CD4-positive, CD25-positive, alpha-beta regulatory T cell (primary cell): Measurements from ENCODE around the gene PAGR1. TPM values are rescaled to one million over a fixed set of nuclear protein-coding genes. Genes with fewer than 3 reads are reported as not detected.
A peak's percentile ranks its signal among the peaks of the same experiment; 100 is the strongest.

Experiments
- ATAC-seq, 2 donors: fragments of 150-1000 bp; cut with Tn5 transposase; one replicate each; pipeline ENCODE4 v1.10.0; 2021; ENCODE audit warnings: low read depth in 2 of 2, moderate number of reproducible peaks in 2 of 2, moderate library complexity in 1 of 2
- DNase-seq, 3 donors: peaks; one replicate each; pipeline versions ENCODE4 v3.0.0 to v3.0.0-alpha.2; 2012 to 2022; ENCODE audit warnings: mixed read lengths in 1 of 3
- H3K27ac ChIP-seq: one replicate; pipeline ENCODE4 v1.7.0; 2013; ENCODE audit warnings: mild to moderate bottlenecking, low read length; ENCODE audit not compliant: insufficient read depth, poor library complexity, severe bottlenecking
- H3K27me3 ChIP-seq: one replicate; pipeline ENCODE4 v1.7.0; 2013; ENCODE audit warnings: low read length; ENCODE audit not compliant: control insufficient read depth, insufficient read depth
- H3K36me3 ChIP-seq: one replicate; pipeline ENCODE4 v1.7.0; 2013; ENCODE audit warnings: mild to moderate bottlenecking, low read length, moderate library complexity; ENCODE audit not compliant: control insufficient read depth, insufficient read depth
- H3K4me1 ChIP-seq: 2 replicates; pipeline ENCODE4 v1.7.0; 2013; ENCODE audit warnings: mild to moderate bottlenecking, low read length; ENCODE audit not compliant: insufficient read depth, control insufficient read depth, poor library complexity, severe bottlenecking
- H3K4me3 ChIP-seq: one replicate; pipeline ENCODE4 v1.7.0; 2013; ENCODE audit warnings: low read depth, mild to moderate bottlenecking, low read length, moderate library complexity
- H3K9me3 ChIP-seq, 2 experiments: 1 replicate in 1 of 2; 2 replicates in 1 of 2; pipeline ENCODE4 v1.7.0; 2013; ENCODE audit warnings: low read length in 2 of 2, mild to moderate bottlenecking in 1 of 2, moderate library complexity in 1 of 2; ENCODE audit not compliant: control insufficient read depth in 2 of 2
- H3K27ac Mint-ChIP-seq, 3 donors: one replicate each; pipeline ENCODE4 v1.8.0; 2020 to 2022; ENCODE audit warnings: mild to moderate bottlenecking in 3 of 3, mixed read lengths in 3 of 3, moderate library complexity in 2 of 3
- H3K27me3 Mint-ChIP-seq: one replicate; pipeline ENCODE4 v1.8.0; 2022; ENCODE audit warnings: mild to moderate bottlenecking, mixed read lengths
- H3K36me3 Mint-ChIP-seq: one replicate; pipeline ENCODE4 v1.8.0; 2020; ENCODE audit warnings: mixed read lengths
- H3K4me1 Mint-ChIP-seq, 4 donors: one replicate each; pipeline ENCODE4 v1.8.0; 2020 to 2022; ENCODE audit warnings: mixed read lengths in 4 of 4, mild to moderate bottlenecking in 1 of 4
- H3K4me3 Mint-ChIP-seq, 4 donors: one replicate each; pipeline ENCODE4 v1.8.0; 2020 to 2022; ENCODE audit warnings: mild to moderate bottlenecking in 4 of 4, mixed read lengths in 4 of 4, moderate library complexity in 3 of 4
- H3K9me3 Mint-ChIP-seq, 7 donors: one replicate each; pipeline ENCODE4 v1.8.0; 2020 to 2022; ENCODE audit warnings: mixed read lengths in 7 of 7, mild to moderate bottlenecking in 3 of 7, moderate library complexity in 2 of 7
- polyA plus RNA-seq, 4 donors: library from polyadenylated mRNA; unstranded; fragments of 300-500 nt; fragmentation: Illumina TruSeq; gene quantifications; one replicate each; pipeline ENCODE4 v1.2.3, GENCODE V29; 2021
- total RNA-seq: library from RNA; stranded (reverse); gene quantifications from one replicate; pipeline ENCODE4 v1.2.3, GENCODE V29; 2022

The PAGR1 gene
- total and polyA plus RNA-seq, 5 donors from 2014 or later, result 15.6 to 48.8 (median 44.9) TPM

GRCh38 chr16:29811896-29812665 is 3.9 kb upstream of the PAGR1 start, which contains the start of gene PRRT2:
TSS of gene PRRT2 (plus strand) at chr16:29812193. CDS start at chr16:29813055, 862 bp downstream.
- Histone ChIP-seq H3K4me1 (peaks cover 75% of the 10 kb centered on the region), H3K27me3 (no peaks in the 10 kb centered on the region), H3K36me3 (peaks cover 4% of the 10 kb centered on the region), H3K4me3 (peak within 1 kb of the TSS; percentile 65), H3K27ac (peak within 1 kb of the TSS; percentile 90), H3K9me3 (no peaks in the 10 kb centered on the region)
- peaks cover 23% of the 10 kb centered on the region for H3K27me3 Mint-ChIP-seq
- H3K27ac Mint-ChIP-seq, result peak within 1 kb of the TSS; percentile 82 to 92 (median 87)
- peaks cover 5 to 75% (median 40%) of the 10 kb centered on the region in 4 donors for H3K4me1 Mint-ChIP-seq
- H3K4me3 Mint-ChIP-seq, result peak within 1 kb of the TSS; percentile 89 to 96 (median 90)
- DNase-seq (peak in 2 of 3 donors; percentile 31 to 59), ATAC-seq (no peak)
- peaks cover 0 to 2% (median 0%) of the 10 kb centered on the region in 7 donors for H3K9me3 Mint-ChIP-seq
- H3K36me3 Mint-ChIP-seq, result peaks cover 4% of the 10 kb centered on the region

GRCh38 chr16:29812754-29813643 is 3.0 kb upstream of the PAGR1 start:
- Mint-ChIP-seq H3K9me3 (peaks cover 0 to 2% (median 0%) of the 10 kb centered on the region in 7 donors), H3K4me1 (peaks cover 5 to 76% (median 39%) of the 10 kb centered on the region in 4 donors), H3K36me3 (peaks cover 5% of the 10 kb centered on the region), H3K27ac (peak overlapping the region in 1 of 3 donors; percentile 15), H3K27me3 (peaks cover 18% of the 10 kb centered on the region), H3K4me3 (peak overlapping the region; percentile 63 to 91 (median 76))
- H3K4me1 ChIP-seq, result peaks cover 74% of the 10 kb centered on the region
- no peaks in the 10 kb centered on the region for H3K9me3 ChIP-seq
- no peaks in the 10 kb centered on the region for H3K27me3 ChIP-seq
- H3K4me3 ChIP-seq, result no peak overlapping the region
- peaks cover 5% of the 10 kb centered on the region for H3K36me3 ChIP-seq
- ATAC-seq, result no peak
- no peak overlapping the region for H3K27ac ChIP-seq
- no peak for DNase-seq

- Mint-ChIP-seq H3K9me3 (peaks cover 0 to 2% (median 0%) of the 10 kb centered on the region in 7 donors), H3K36me3 (peaks cover 6% of the 10 kb centered on the region), H3K27me3 (peaks cover 16% of the 10 kb centered on the region), H3K4me3 (peak overlapping the region; percentile 20 to 98 (median 66)), H3K4me1 (peaks cover 5 to 76% (median 40%) of the 10 kb centered on the region in 4 donors), H3K27ac (peak overlapping the region; percentile 25 to 69 (median 66))
- DNase-seq (no peak), ATAC-seq (no peak)
- Histone ChIP-seq H3K36me3 (peaks cover 11% of the 10 kb centered on the region), H3K9me3 (no peaks in the 10 kb centered on the region), H3K27me3 (no peaks in the 10 kb centered on the region), H3K4me3 (no peak overlapping the region), H3K4me1 (peaks cover 72% of the 10 kb centered on the region), H3K27ac (no peak overlapping the region)
Measured at GRCh38 chr16:29813644-29814562, 2.0 kb upstream of the PAGR1 start.

DNA sequence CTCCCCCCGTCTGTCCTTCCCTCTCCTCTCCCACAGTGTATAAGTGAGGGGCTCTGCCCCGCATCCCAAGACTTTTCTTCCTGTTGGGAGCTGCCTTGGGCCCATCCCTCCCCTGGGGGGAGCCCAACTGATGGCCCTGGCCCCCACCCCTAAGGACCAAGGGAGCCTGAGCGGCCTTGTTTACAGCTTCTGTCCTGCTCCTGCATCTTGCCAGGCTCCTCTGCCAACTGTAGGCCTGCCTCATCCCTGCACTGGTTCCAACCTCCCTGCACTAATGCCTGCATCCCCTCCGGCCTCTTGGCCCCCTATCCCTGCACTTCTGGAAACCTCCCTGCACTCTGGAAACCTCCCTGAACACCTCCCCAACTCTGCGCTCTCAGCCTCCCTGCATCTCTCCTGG is 1.4 kb upstream of the PAGR1 start:
- peak overlapping the region; percentile 18 to 97 (median 82) for H3K27ac Mint-ChIP-seq
- Histone ChIP-seq H3K27ac (no peak overlapping the region), H3K9me3 (no peaks in the 10 kb centered on the region), H3K4me1 (peaks cover 68% of the 10 kb centered on the region), H3K4me3 (peak overlapping the region; percentile 68), H3K27me3 (no peaks in the 10 kb centered on the region), H3K36me3 (peaks cover 15% of the 10 kb centered on the region)
- peak overlapping the region; percentile 82 to 98 (median 95) for H3K4me3 Mint-ChIP-seq
- DNase-seq (no peak), ATAC-seq (no peak)
- peaks cover 6% of the 10 kb centered on the region for H3K36me3 Mint-ChIP-seq
- peaks cover 0 to 2% (median 0%) of the 10 kb centered on the region in 7 donors for H3K9me3 Mint-ChIP-seq
- H3K4me1 Mint-ChIP-seq, result peaks cover 5 to 77% (median 43%) of the 10 kb centered on the region in 4 donors
- peaks cover 16% of the 10 kb centered on the region for H3K27me3 Mint-ChIP-seq

- peaks cover 16% of the 10 kb centered on the region for H3K27me3 Mint-ChIP-seq
- peaks cover 0 to 2% (median 0%) of the 10 kb centered on the region in 7 donors for H3K9me3 Mint-ChIP-seq
- ATAC-seq, result no peak
- Histone ChIP-seq H3K4me1 (peaks cover 68% of the 10 kb centered on the region), H3K4me3 (peak overlapping the region; percentile 68), H3K27ac (peak overlapping the region; percentile 91), H3K27me3 (no peaks in the 10 kb centered on the region), H3K9me3 (no peaks in the 10 kb centered on the region), H3K36me3 (peaks cover 13% of the 10 kb centered on the region)
- no peak for DNase-seq
- peaks cover 6% of the 10 kb centered on the region for H3K36me3 Mint-ChIP-seq
- H3K4me1 Mint-ChIP-seq, result peaks cover 5 to 78% (median 44%) of the 10 kb centered on the region in 4 donors
- H3K4me3 Mint-ChIP-seq, result peak overlapping the region; percentile 94 to 98 (median 95)
- peak overlapping the region in 2 of 3 donors; percentile 97 for H3K27ac Mint-ChIP-seq
Measured at GRCh38 chr16:29815032-29815721, 775 bp upstream of the PAGR1 start.

DNA sequence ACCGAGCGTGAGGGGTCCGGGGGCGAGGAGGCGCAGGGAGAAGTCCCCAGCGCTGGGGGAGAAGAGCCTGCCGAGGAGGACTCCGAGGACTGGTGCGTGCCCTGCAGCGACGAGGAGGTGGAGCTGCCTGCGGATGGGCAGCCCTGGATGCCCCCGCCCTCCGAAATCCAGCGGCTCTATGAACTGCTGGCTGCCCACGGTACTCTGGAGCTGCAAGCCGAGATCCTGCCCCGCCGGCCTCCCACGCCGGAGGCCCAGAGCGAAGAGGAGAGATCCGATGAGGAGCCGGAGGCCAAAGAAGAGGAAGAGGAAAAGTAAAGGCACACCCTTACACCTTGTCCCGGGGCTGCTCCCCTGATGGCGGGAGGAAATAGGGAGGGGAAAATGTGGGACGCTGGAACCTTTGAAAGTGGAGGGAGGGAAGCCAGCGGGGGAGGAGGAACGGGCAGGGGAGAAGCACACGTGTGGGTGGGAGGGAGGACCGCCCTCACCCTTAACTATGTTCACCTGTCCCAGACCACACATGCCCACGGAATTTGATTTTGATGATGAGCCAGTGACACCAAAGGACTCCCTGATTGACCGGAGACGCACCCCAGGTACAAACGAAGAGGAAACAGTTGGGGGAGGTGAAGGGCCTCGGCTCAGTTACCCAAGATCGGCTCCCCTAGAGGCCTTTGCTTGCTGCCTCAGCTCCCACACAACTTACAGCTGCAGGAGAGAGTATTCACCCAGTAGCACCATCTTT is 916 bp downstream of the PAGR1 start:
- Histone ChIP-seq H3K27me3 (no peaks in the 10 kb centered on the region), H3K4me3 (peak overlapping the region; percentile 68), H3K27ac (peak overlapping the region; percentile 91), H3K4me1 (peaks cover 68% of the 10 kb centered on the region), H3K36me3 (peaks cover 10% of the 10 kb centered on the region), H3K9me3 (no peaks in the 10 kb centered on the region)
- Mint-ChIP-seq H3K27me3 (peaks cover 11% of the 10 kb centered on the region), H3K36me3 (peaks cover 6% of the 10 kb centered on the region), H3K27ac (peak overlapping the region; percentile 92 to 97 (median 97)), H3K9me3 (peaks cover 0 to 2% (median 0%) of the 10 kb centered on the region in 7 donors), H3K4me3 (peak overlapping the region; percentile 94 to 98 (median 95)), H3K4me1 (peaks cover 5 to 78% (median 39%) of the 10 kb centered on the region in 4 donors)
- no peak for ATAC-seq
- DNase-seq, result peak; percentile 39 to 81 (median 52)
